Prostate gland (tissue), 2 donors: Measurements from ENCODE around the gene TAF11.

Experiments
- POLR2AphosphoS5 ChIP-seq: sonication (generic); formaldehyde crosslinking; IDR thresholded peaks from one replicate; pipeline ENCODE4 v1.6.1; 2017; ENCODE audit warnings: antibody characterized with exemption
- TF ChIP-seq, protein P1 (sequence below), 4 experiments: fragments of 200-600 bp in 2 of 4; fragments of 450-650 bp in 2 of 4; sonication (generic) in 2 of 4; IDR thresholded peaks; 1 replicate in 3 of 4; 2 replicates in 1 of 4; pipeline ENCODE4 v1.5.1; 2016 to 2019; ENCODE audit warnings: antibody characterized with exemption in 4 of 4, mild to moderate bottlenecking in 2 of 4, moderate library complexity in 2 of 4

- TF ChIP-seq POLR2AphosphoS5 = no peak
- TF ChIP-seq, protein P1, sequence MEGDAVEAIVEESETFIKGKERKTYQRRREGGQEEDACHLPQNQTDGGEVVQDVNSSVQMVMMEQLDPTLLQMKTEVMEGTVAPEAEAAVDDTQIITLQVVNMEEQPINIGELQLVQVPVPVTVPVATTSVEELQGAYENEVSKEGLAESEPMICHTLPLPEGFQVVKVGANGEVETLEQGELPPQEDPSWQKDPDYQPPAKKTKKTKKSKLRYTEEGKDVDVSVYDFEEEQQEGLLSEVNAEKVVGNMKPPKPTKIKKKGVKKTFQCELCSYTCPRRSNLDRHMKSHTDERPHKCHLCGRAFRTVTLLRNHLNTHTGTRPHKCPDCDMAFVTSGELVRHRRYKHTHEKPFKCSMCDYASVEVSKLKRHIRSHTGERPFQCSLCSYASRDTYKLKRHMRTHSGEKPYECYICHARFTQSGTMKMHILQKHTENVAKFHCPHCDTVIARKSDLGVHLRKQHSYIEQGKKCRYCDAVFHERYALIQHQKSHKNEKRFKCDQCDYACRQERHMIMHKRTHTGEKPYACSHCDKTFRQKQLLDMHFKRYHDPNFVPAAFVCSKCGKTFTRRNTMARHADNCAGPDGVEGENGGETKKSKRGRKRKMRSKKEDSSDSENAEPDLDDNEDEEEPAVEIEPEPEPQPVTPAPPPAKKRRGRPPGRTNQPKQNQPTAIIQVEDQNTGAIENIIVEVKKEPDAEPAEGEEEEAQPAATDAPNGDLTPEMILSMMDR (IDR thresholded peaks at IDR 0.05) = no peak
These were observed 16.0 kb downstream of the TAF11 start for GRCh38 chr6:34871853-34872252.
